Motor neuron (in vitro differentiated cells): ENCODE measurements around the gene HMBS. TPM values are rescaled to one million over a fixed set of nuclear protein-coding genes. Genes with fewer than 3 reads are reported as not detected.

Experiments used
- ATAC-seq, 8 experiments: fragments of 200-7000 bp; cut with Tn5 transposase; replicated peaks in 6 of 8; 2 replicates each; pipeline ENCODE4 v1.8.0; 2021; ENCODE audit warnings: mild to moderate bottlenecking in 8 of 8, moderate library complexity in 8 of 8
- H3K27ac ChIP-seq, 2 donors: fragments of 250-450 bp; sonication (Bioruptor Pico); 2 replicates each; pipeline ENCODE4 v1.9.0; 2021; ENCODE audit warnings: antibody characterized with exemption in 2 of 2, mild to moderate bottlenecking in 2 of 2, moderate library complexity in 1 of 2
- H3K4me1 ChIP-seq, 2 donors: fragments of 250-450 bp; sonication (Bioruptor Pico); replicated peaks in 1 of 2; 2 replicates each; pipeline ENCODE4 v1.6.1; 2021; ENCODE audit warnings: antibody characterized with exemption in 2 of 2, mild to moderate bottlenecking in 2 of 2, moderate library complexity in 1 of 2
- H3K4me3 ChIP-seq, 5 donors: fragments of 250-450 bp; sonication (Bioruptor Pico); 2 replicates each; pipeline ENCODE4 v1.9.0; 2021; ENCODE audit warnings: antibody characterized with exemption in 5 of 5, mild to moderate bottlenecking in 5 of 5, moderate library complexity in 4 of 5
- WGBS, 10 experiments: fragments of 450-650 bp; shearing (Covaris generic); methylation state at CpG; one replicate each; pipeline ENCODE4 v1.0.0; 2022; 5-methylcytosine and 5-hydroxymethylcytosine counted together
- in situ Hi-C, 9 experiments: fragments of 400-800 bp; cut with MboI; loops; one replicate each; pipeline ENCODE4 v1.15.0; 2021; ENCODE audit warnings: low sequenced_read_pairs in 9 of 9, low pct_unique_long_range_greater_than_20kb in 2 of 9; ENCODE audit not compliant: unreplicated experiment in 9 of 9
- total RNA-seq, 8 experiments: library from RNA; unstranded; fragments of 300-600 nt; gene quantifications; 2 replicates each; pipeline versions ENCODE4 v1.2.3 to v1.2.4, GENCODE V29; 2022

HMBS gene
- total RNA-seq, 8 experiments from 2014 or later = 6.0 to 46.7 (median 16.1) TPM

GRCh38 chr11:119108146-119108856 lies 23.6 kb downstream of the HMBS start:
- peak overlapping the region; percentile 60 to 93 (median 79) for H3K4me3 ChIP-seq
- WGBS, 10 experiments = 0 to 92% (median 0%) methylated on average over 1 to 2 of the region's 8 CpGs; no CpG with 5 or more reads in 7 of the 10 experiments
- in situ Hi-C loops = loop anchor here in 2 of 9 experiments (10.0 to 25.0 kb wide), 2 partner anchors 226 to 229 kb away; partner anchors contain the start of genes RNF26 (in 2 of the 2), C1QTNF5 (in 1 of the 2) and MFRP (in 1 of the 2)
- H3K4me1 ChIP-seq = peaks cover 37 to 40% of the 10 kb centered on the region in 2 donors
- peak in 3 of 8 experiments; percentile 3 to 40 (median 5) for ATAC-seq
- H3K27ac ChIP-seq = no peak overlapping the region

DNA sequence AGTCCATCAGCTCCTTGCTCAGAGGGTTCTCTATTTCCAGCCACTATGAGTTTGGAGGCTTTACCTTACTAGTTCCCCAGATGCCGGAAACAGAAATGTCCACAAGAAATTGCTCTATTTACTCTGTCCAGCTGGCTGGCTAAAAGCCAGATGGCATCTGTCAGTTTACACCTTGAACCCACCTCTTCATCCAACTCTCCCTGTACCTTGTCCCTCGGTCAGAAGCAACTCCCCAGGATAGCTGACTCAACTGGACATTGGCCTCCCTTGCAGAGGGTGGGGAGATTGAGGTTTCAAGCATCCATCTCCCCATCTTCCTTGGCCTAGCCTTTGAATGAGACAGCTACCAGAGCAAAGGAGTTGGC lies 24.2 kb downstream of the HMBS start:
- H3K27ac ChIP-seq = no peak overlapping the region
- peak overlapping the region in 4 of 5 donors; percentile 5 to 93 (median 76) for H3K4me3 ChIP-seq
- no peak for ATAC-seq
- in situ Hi-C loops = loop anchor here in 2 of 9 experiments (10.0 to 25.0 kb wide), 2 partner anchors 226 to 228 kb away; partner anchors contain the start of genes RNF26 (in 2 of the 2), C1QTNF5 (in 1 of the 2) and MFRP (in 1 of the 2)
- peaks cover 32 to 35% of the 10 kb centered on the region in 2 donors for H3K4me1 ChIP-seq
- 67 to 100% (median 100%) methylated on average over 1 to 2 of the region's 2 CpGs; no CpG with 5 or more reads in 5 of the 10 experiments for WGBS, 10 experiments

- Histone ChIP-seq H3K27ac (no peak overlapping the region), H3K4me1 (peaks cover 23 to 25% of the 10 kb centered on the region in 2 donors), H3K4me3 (no peak overlapping the region)
- in situ Hi-C loops = loop anchor here in 2 of 9 experiments (10.0 to 25.0 kb wide), 2 partner anchors 225 to 227 kb away; partner anchors contain the start of genes RNF26 (in 2 of the 2), C1QTNF5 (in 1 of the 2) and MFRP (in 1 of the 2)
- no peak for ATAC-seq
- 80 to 100% (median 100%) methylated on average over 1 of the region's 3 CpGs; no CpG with 5 or more reads in 6 of the 10 experiments for WGBS, 10 experiments
Measured at GRCh38 chr11:119109843-119110242, 25.2 kb downstream of the HMBS start.

DNA sequence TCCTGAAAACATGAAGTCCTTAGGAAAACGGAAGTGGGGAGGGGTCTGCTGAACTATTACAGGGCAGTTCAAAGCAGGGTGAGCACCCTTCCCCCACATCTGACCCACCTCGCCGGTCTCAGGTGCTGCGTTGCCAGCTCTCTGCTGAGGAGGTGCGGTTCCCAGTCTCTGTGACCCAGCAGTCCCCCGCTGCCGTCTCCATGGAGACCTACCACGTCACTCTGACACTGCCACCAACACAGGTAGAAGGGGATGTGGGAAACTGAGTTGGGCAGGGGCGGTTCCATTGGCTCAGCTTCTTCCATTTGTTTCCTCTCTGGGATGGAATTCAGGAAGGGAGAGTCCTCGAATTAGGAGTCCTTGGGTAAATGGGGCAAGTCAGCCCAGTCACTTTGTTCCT lies 25.8 kb downstream of the HMBS start:
- no peak overlapping the region for H3K4me3 ChIP-seq
- H3K27ac ChIP-seq = no peak overlapping the region
- WGBS, 10 experiments = 50 to 100% (median 84%) methylated on average over 1 to 9 of the region's 10 CpGs; no CpG with 5 or more reads in 3 of the 10 experiments
- peaks cover 23% of the 10 kb centered on the region in 2 donors for H3K4me1 ChIP-seq
- ATAC-seq = no peak
- in situ Hi-C loops = loop anchor here in 1 of 9 experiments (25.0 kb wide), 1 partner anchor 227 kb away; the partner anchor contains the start of genes C1QTNF5, MFRP and RNF26

DNA sequence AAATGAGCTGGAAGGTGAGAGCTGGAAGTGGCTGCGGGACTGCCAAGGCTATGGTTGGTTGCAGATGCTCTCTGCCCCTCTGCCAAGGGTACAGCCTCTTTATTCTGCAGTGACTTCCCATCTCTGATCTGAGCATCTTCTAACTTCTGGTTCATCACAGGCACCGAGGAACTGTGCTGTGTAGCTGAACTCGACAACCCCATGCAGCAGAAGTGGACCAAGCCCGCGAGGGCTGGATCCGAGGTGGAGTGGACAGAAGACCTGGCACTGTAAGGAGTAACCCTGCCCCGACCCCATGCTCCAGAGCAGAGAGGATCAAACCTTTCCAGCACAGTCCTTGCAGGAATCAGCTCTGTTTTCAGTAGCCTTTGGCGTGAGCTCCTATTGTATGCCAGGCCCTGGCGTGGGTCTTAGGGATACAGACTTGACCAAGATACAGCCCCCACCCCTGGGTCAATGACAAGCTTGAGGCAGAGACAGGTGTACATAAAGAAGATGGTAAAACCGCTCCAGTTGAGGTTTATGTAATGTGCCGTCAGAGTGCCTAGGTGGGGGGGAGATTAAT lies 26.8 kb downstream of the HMBS start:
- WGBS, 10 experiments = 69 to 100% (median 90%) methylated on average over 1 to 7 of the region's 11 CpGs; no CpG with 5 or more reads in 1 of the 10 experiments
- ATAC-seq = no peak
- Histone ChIP-seq H3K27ac (no peak overlapping the region), H3K4me1 (peaks cover 18 to 19% of the 10 kb centered on the region in 2 donors), H3K4me3 (no peak overlapping the region)
- in situ Hi-C loops = loop anchor here in 1 of 9 experiments (25.0 kb wide), 1 partner anchor 226 kb away; the partner anchor contains the start of genes C1QTNF5, MFRP and RNF26

- Histone ChIP-seq H3K4me1 (peaks cover 14% of the 10 kb centered on the region in 2 donors), H3K4me3 (no peak overlapping the region), H3K27ac (no peak overlapping the region)
- in situ Hi-C loops = loop anchor here in 1 of 9 experiments (25.0 kb wide), 1 partner anchor 225 kb away; the partner anchor contains the start of genes C1QTNF5, MFRP and RNF26
- ATAC-seq = no peak
- WGBS, 10 experiments = 75 to 100% (median 90%) methylated on average over 1 to 4 of the region's 12 CpGs; no CpG with 5 or more reads in 3 of the 10 experiments
Measured at GRCh38 chr11:119112314-119113020, 27.8 kb downstream of the HMBS start.

GRCh38 chr11:119113716-119114115 lies 29.0 kb downstream of the HMBS start:
- H3K4me1 ChIP-seq = peaks cover 6 to 7% of the 10 kb centered on the region in 2 donors
- no peak overlapping the region for H3K27ac ChIP-seq
- in situ Hi-C loops = loop anchor here in 1 of 9 experiments (25.0 kb wide), 1 partner anchor 224 kb away; the partner anchor contains the start of genes C1QTNF5, MFRP and RNF26
- no peak for ATAC-seq
- H3K4me3 ChIP-seq = no peak overlapping the region
- WGBS, 10 experiments = 84 to 100% (median 100%) methylated on average over 1 to 6 of the region's 9 CpGs; no CpG with 5 or more reads in 7 of the 10 experiments

DNA sequence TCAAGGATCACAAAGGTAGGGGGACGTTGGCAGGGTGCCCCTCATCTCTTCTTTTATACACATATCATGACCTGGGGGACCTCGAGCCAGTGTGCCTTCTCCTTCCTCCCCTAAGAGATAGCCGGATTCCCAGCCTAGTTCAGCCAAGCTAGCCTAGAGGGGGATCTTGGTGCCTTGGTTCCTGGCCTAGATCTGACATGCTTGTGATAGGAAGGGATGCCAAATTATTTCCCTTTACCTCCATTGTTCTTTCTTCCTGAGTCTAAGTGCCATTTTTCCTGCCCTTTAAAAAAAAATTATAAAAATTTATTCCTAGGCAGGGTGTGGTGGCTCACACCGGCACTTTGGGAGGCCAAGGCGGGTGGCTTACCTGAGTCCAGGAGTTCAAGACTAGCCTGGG lies 29.7 kb downstream of the HMBS start:
- no peak overlapping the region for H3K4me3 ChIP-seq
- H3K4me1 ChIP-seq = peaks cover 0 to under 1% of the 10 kb centered on the region in 2 donors
- no peak overlapping the region for H3K27ac ChIP-seq
- ATAC-seq = no peak
- in situ Hi-C loops = loop anchor here in 1 of 9 experiments (25.0 kb wide), 1 partner anchor 223 kb away; the partner anchor contains the start of genes C1QTNF5, MFRP and RNF26
- 79 to 100% (median 90%) methylated on average over 1 to 4 of the region's 5 CpGs; no CpG with 5 or more reads in 2 of the 10 experiments for WGBS, 10 experiments

- in situ Hi-C loops = loop anchor here in 1 of 9 experiments (25.0 kb wide), 1 partner anchor 222 kb away; the partner anchor contains the start of genes C1QTNF5, MFRP and RNF26
- peaks cover 6% of the 10 kb centered on the region in 2 donors for H3K4me1 ChIP-seq
- WGBS, 10 experiments = 70 to 90% (median 83%) methylated on average over 1 to 11 of the region's 24 CpGs; no CpG with 5 or more reads in 1 of the 10 experiments
- H3K4me3 ChIP-seq = no peak overlapping the region
- H3K27ac ChIP-seq = no peak overlapping the region
- ATAC-seq = no peak
Measured at GRCh38 chr11:119115484-119116234, 31.0 kb downstream of the HMBS start.

GRCh38 chr11:119116235-119116594 lies 31.5 kb downstream of the HMBS start:
- H3K4me3 ChIP-seq = no peak overlapping the region
- in situ Hi-C loops = loop anchor here in 1 of 9 experiments (25.0 kb wide), 1 partner anchor 221 kb away; the partner anchor contains the start of genes C1QTNF5, MFRP and RNF26
- ATAC-seq = no peak
- 93% methylated on average over 3 of the region's 10 CpGs; no CpG with 5 or more reads in 9 of the 10 experiments for WGBS, 10 experiments
- H3K4me1 ChIP-seq = peaks cover 6 to 7% of the 10 kb centered on the region in 2 donors
- H3K27ac ChIP-seq = no peak overlapping the region

DNA sequence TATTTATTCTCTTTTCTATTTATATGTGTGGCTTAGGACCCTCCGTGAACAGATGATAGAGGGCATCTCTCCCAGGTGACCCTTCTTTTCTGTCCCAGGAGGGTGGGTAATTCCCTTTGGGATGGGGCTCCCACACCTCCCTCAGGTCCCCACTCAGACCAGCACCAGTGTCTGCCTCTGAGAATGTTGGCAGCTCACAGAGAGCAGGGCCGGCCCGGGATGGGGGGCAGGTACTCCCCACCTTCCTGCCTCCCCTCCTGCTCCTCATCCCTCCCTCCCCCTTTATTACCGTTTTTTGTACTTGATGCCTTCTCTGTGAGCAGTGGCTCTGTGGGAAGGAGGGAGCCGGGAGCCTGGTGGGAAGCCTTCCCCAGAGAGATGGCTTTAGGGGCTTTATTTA lies 31.9 kb downstream of the HMBS start:
- Histone ChIP-seq H3K4me1 (peaks cover 6 to 7% of the 10 kb centered on the region in 2 donors), H3K27ac (no peak overlapping the region), H3K4me3 (no peak overlapping the region)
- WGBS, 10 experiments = 0 to 100% methylated on average over 1 to 2 of the region's 5 CpGs; no CpG with 5 or more reads in 8 of the 10 experiments
- in situ Hi-C loops = loop anchor here in 1 of 9 experiments (25.0 kb wide), 1 partner anchor 221 kb away; the partner anchor contains the start of genes C1QTNF5, MFRP and RNF26
- no peak for ATAC-seq
